HepG2 (cell line): ENCODE measurements around the gene LYSMD1. TPM values are rescaled to one million over a fixed set of nuclear protein-coding genes. Genes with fewer than 3 reads are reported as not detected.

Experiments
- FOXK1 ChIP-seq: sonication (generic); formaldehyde crosslinking; IDR thresholded peaks from 2 replicates; pipeline ENCODE4 v1.4.0; 2020; ENCODE audit warnings: low read depth, missing genetic modification reagents, borderline replicate concordance
- IRF2 ChIP-seq: IDR thresholded peaks from 2 replicates; pipeline ENCODE4 v1.6.1; 2018; ENCODE audit warnings: missing genetic modification reagents, missing compliant biosample characterization
- SMAD1 ChIP-seq: sonication (generic); formaldehyde crosslinking; IDR thresholded peaks from 2 replicates; pipeline ENCODE4 v1.4.0; 2020; ENCODE audit warnings: missing genetic modification reagents, low read depth, mild to moderate bottlenecking, borderline replicate concordance
- ZNF598 ChIP-seq: sonication (generic); formaldehyde crosslinking; IDR thresholded peaks from 2 replicates; pipeline ENCODE4 v1.5.1; 2020; ENCODE audit warnings: mild to moderate bottlenecking, missing genetic modification reagents, borderline replicate concordance
- polyA plus RNA-seq, 8 experiments: library from polyadenylated mRNA; depleted of rRNA in 3 of 8; stranded (reverse) in 7 of 8; unstranded in 1 of 8; fragments of >200 nt; fragmentation: Illumina TruSeq in 4 of 8; extraction: Trizol in 4 of 8; gene quantifications; 2 replicates each; pipeline versions ENCODE4 v1.2.1 to v1.2.3, GENCODE V29; 2011 to 2016; ENCODE audit warnings: low read depth in 4 of 8, missing spikeins in 1 of 8, mixed read lengths in 1 of 8; ENCODE audit not compliant: insufficient read depth in 1 of 8
- total RNA-seq, 5 experiments: library from RNA; depleted of rRNA; stranded (reverse); fragments of >200 nt; fragmentation: Illumina TruSeq; extraction: Trizol; gene quantifications; 2 replicates each; pipeline ENCODE4 v1.2.3, GENCODE V29; 2016; ENCODE audit warnings: low read depth in 1 of 5
- TF ChIP-seq, protein P1 (sequence below): sonication (generic); formaldehyde crosslinking; IDR thresholded peaks from 2 replicates; pipeline ENCODE4 v1.5.1; 2020; ENCODE audit warnings: mild to moderate bottlenecking, missing genetic modification reagents, borderline replicate concordance
- TF ChIP-seq, protein P2 (sequence below): IDR thresholded peaks from 2 replicates; pipeline ENCODE4 v1.6.1; 2016; ENCODE audit warnings: low read depth
- TF ChIP-seq, protein P3 (sequence below): sonication (generic); formaldehyde crosslinking; IDR thresholded peaks from 2 replicates; pipeline ENCODE4 v1.4.0; 2020; ENCODE audit warnings: missing genetic modification reagents
- TF ChIP-seq, protein P4 (sequence below): sonication (generic); formaldehyde crosslinking; IDR thresholded peaks from 2 replicates; pipeline ENCODE4 v1.5.0; 2020; ENCODE audit warnings: mild to moderate bottlenecking, missing genetic modification reagents, borderline replicate concordance

Gene LYSMD1
- total and polyA plus RNA-seq, 2 of the 13 experiments (the other 11 are each of a cell fraction or from before 2014, with no cell fraction given), result 3.8 to 4.8 TPM

DNA sequence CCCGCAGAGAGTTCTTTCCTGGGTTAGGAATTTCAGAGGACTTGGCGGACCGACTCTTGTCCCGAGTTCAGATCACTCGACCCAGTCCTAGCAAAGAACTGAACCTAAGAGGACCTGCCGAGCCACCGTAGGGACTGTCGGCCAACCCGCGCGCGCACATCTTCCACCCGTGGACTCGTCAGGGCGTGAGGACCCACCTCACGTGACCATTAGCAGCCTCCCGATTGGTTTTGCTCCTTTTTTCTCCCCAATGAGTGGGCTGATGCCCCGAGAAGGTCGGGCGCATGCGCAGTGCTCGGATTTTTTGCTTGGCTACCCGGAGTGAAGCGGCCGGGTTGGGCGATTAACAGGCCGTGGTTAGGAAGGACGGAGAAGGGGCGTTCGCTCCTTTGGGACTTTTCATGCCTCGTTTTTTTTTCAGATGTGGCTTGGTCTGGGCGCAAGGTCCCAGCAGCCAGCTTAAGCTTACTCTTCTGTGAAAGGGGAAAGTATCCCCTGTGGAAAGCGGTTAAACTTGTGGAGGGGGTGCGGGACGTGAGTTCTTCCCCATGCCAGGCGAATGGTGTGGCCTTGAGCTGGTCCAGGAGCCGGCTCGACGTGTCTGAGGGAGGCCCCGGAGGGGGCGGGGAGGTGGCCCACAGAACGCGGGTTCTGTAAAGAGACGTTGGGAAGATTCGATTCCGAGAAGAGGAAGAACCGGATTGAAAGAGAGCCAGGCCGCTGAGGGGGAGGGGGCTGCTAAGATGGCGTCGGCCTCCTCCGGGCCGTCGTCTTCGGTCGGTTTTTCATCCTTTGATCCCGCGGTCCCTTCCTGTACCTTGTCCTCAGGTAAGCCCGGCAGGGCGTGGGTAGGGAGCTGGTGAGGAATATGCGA, 32.8 kb upstream of the LYSMD1 start, which contains the start of gene PIP5K1A (continued):
- TF ChIP-seq, protein P1, sequence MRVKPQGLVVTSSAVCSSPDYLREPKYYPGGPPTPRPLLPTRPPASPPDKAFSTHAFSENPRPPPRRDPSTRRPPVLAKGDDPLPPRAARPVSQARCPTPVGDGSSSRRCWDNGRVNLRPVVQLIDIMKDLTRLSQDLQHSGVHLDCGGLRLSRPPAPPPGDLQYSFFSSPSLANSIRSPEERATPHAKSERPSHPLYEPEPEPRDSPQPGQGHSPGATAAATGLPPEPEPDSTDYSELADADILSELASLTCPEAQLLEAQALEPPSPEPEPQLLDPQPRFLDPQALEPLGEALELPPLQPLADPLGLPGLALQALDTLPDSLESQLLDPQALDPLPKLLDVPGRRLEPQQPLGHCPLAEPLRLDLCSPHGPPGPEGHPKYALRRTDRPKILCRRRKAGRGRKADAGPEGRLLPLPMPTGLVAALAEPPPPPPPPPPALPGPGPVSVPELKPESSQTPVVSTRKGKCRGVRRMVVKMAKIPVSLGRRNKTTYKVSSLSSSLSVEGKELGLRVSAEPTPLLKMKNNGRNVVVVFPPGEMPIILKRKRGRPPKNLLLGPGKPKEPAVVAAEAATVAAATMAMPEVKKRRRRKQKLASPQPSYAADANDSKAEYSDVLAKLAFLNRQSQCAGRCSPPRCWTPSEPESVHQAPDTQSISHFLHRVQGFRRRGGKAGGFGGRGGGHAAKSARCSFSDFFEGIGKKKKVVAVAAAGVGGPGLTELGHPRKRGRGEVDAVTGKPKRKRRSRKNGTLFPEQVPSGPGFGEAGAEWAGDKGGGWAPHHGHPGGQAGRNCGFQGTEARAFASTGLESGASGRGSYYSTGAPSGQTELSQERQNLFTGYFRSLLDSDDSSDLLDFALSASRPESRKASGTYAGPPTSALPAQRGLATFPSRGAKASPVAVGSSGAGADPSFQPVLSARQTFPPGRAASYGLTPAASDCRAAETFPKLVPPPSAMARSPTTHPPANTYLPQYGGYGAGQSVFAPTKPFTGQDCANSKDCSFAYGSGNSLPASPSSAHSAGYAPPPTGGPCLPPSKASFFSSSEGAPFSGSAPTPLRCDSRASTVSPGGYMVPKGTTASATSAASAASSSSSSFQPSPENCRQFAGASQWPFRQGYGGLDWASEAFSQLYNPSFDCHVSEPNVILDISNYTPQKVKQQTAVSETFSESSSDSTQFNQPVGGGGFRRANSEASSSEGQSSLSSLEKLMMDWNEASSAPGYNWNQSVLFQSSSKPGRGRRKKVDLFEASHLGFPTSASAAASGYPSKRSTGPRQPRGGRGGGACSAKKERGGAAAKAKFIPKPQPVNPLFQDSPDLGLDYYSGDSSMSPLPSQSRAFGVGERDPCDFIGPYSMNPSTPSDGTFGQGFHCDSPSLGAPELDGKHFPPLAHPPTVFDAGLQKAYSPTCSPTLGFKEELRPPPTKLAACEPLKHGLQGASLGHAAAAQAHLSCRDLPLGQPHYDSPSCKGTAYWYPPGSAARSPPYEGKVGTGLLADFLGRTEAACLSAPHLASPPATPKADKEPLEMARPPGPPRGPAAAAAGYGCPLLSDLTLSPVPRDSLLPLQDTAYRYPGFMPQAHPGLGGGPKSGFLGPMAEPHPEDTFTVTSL (CRISPR knock-in tag), result no peak
- TF ChIP-seq ZNF598 (CRISPR knock-in tag) (peak; percentile 7; the same call in 1 of the 2 replicates), FOXK1 (CRISPR knock-in tag) (peak; percentile 22; the same call in 1 of the 2 replicates), IRF2 (CRISPR knock-in tag) (no peak; the same call in 1 of the 2 replicates), SMAD1 (CRISPR knock-in tag) (no peak)
- TF ChIP-seq, protein P2, sequence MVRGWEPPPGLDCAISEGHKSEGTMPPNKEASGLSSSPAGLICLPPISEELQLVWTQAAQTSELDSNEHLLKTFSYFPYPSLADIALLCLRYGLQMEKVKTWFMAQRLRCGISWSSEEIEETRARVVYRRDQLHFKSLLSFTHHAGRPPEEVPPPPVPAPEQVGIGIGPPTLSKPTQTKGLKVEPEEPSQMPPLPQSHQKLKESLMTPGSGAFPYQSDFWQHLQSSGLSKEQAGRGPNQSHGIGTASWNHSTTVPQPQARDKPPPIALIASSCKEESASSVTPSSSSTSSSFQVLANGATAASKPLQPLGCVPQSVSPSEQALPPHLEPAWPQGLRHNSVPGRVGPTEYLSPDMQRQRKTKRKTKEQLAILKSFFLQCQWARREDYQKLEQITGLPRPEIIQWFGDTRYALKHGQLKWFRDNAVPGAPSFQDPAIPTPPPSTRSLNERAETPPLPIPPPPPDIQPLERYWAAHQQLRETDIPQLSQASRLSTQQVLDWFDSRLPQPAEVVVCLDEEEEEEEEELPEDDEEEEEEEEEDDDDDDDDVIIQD (CRISPR knock-in tag), result peak; percentile 68; the same call in 1 of the 2 replicates
- TF ChIP-seq, protein P3, sequence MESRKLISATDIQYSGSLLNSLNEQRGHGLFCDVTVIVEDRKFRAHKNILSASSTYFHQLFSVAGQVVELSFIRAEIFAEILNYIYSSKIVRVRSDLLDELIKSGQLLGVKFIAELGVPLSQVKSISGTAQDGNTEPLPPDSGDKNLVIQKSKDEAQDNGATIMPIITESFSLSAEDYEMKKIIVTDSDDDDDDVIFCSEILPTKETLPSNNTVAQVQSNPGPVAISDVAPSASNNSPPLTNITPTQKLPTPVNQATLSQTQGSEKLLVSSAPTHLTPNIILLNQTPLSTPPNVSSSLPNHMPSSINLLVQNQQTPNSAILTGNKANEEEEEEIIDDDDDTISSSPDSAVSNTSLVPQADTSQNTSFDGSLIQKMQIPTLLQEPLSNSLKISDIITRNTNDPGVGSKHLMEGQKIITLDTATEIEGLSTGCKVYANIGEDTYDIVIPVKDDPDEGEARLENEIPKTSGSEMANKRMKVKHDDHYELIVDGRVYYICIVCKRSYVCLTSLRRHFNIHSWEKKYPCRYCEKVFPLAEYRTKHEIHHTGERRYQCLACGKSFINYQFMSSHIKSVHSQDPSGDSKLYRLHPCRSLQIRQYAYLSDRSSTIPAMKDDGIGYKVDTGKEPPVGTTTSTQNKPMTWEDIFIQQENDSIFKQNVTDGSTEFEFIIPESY (CRISPR knock-in tag), result no peak
- TF ChIP-seq, protein P4, sequence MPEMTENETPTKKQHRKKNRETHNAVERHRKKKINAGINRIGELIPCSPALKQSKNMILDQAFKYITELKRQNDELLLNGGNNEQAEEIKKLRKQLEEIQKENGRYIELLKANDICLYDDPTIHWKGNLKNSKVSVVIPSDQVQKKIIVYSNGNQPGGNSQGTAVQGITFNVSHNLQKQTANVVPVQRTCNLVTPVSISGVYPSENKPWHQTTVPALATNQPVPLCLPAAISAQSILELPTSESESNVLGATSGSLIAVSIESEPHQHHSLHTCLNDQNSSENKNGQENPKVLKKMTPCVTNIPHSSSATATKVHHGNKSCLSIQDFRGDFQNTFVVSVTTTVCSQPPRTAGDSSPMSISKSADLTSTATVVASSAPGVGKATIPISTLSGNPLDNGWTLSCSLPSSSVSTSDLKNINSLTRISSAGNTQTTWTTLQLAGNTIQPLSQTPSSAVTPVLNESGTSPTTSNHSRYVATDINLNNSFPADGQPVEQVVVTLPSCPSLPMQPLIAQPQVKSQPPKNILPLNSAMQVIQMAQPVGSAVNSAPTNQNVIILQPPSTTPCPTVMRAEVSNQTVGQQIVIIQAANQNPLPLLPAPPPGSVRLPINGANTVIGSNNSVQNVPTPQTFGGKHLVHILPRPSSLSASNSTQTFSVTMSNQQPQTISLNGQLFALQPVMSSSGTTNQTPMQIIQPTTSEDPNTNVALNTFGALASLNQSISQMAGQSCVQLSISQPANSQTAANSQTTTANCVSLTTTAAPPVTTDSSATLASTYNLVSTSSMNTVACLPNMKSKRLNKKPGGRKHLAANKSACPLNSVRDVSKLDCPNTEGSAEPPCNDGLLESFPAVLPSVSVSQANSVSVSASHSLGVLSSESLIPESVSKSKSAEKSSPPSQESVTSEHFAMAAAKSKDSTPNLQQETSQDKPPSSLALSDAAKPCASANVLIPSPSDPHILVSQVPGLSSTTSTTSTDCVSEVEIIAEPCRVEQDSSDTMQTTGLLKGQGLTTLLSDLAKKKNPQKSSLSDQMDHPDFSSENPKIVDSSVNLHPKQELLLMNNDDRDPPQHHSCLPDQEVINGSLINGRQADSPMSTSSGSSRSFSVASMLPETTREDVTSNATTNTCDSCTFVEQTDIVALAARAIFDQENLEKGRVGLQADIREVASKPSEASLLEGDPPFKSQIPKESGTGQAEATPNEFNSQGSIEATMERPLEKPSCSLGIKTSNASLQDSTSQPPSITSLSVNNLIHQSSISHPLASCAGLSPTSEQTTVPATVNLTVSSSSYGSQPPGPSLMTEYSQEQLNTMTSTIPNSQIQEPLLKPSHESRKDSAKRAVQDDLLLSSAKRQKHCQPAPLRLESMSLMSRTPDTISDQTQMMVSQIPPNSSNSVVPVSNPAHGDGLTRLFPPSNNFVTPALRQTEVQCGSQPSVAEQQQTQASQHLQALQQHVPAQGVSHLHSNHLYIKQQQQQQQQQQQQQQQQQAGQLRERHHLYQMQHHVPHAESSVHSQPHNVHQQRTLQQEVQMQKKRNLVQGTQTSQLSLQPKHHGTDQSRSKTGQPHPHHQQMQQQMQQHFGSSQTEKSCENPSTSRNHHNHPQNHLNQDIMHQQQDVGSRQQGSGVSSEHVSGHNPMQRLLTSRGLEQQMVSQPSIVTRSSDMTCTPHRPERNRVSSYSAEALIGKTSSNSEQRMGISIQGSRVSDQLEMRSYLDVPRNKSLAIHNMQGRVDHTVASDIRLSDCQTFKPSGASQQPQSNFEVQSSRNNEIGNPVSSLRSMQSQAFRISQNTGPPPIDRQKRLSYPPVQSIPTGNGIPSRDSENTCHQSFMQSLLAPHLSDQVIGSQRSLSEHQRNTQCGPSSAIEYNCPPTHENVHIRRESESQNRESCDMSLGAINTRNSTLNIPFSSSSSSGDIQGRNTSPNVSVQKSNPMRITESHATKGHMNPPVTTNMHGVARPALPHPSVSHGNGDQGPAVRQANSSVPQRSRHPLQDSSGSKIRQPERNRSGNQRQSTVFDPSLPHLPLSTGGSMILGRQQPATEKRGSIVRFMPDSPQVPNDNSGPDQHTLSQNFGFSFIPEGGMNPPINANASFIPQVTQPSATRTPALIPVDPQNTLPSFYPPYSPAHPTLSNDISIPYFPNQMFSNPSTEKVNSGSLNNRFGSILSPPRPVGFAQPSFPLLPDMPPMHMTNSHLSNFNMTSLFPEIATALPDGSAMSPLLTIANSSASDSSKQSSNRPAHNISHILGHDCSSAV, result 0 out of 2 replicates have a peak, but pooled peaks have one; percentile 27
